Measurements from ENCODE around the gene TTLL5. TPM values are rescaled to one million over a fixed set of nuclear protein-coding genes. Genes with fewer than 3 reads are reported as not detected.

TTLL5 gene
- total RNA-seq, 1 donor from 2014 or later = 43.1 TPM

DNA sequence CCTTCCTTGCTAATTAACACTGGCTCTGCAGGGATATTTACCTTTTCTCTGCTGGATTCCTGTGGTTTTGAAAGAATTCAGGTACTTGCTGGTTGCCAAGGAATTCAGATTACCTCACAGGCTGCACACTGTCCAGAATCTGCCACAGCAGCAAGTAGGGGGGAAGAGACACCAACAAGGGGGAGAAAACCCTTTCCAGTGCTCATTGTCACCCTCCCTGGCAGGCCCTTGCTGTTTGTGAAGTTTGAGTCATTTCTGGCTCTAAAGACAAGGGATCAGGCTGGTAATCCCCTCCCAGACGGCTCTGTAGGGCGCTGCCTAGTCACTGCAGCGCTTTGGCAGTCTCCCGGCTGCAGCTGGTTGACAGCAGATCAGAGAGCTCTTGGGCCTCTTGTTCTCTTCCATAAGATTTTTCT, 50.8 kb downstream of the TTLL5 start:
- H3K36me3 Mint-ChIP-seq (ENCODE audit: unreplicated experiment) = no peaks in the 10 kb centered on the region
- H3K4me3 Mint-ChIP-seq (ENCODE audit: unreplicated experiment) = no peak overlapping the region
- no peaks in the 10 kb centered on the region for H3K27me3 Mint-ChIP-seq (ENCODE audit: unreplicated experiment)
- no peaks in the 10 kb centered on the region for H3K4me1 Mint-ChIP-seq (ENCODE audit: low read depth, unreplicated experiment)
- TF ChIP-seq, protein P1, sequence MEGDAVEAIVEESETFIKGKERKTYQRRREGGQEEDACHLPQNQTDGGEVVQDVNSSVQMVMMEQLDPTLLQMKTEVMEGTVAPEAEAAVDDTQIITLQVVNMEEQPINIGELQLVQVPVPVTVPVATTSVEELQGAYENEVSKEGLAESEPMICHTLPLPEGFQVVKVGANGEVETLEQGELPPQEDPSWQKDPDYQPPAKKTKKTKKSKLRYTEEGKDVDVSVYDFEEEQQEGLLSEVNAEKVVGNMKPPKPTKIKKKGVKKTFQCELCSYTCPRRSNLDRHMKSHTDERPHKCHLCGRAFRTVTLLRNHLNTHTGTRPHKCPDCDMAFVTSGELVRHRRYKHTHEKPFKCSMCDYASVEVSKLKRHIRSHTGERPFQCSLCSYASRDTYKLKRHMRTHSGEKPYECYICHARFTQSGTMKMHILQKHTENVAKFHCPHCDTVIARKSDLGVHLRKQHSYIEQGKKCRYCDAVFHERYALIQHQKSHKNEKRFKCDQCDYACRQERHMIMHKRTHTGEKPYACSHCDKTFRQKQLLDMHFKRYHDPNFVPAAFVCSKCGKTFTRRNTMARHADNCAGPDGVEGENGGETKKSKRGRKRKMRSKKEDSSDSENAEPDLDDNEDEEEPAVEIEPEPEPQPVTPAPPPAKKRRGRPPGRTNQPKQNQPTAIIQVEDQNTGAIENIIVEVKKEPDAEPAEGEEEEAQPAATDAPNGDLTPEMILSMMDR (IDR thresholded peaks at IDR 0.05; ENCODE audit: partially characterized antibody, unreplicated experiment) = no peak
- H3K9me3 Mint-ChIP-seq (ENCODE audit: unreplicated experiment) = no peaks in the 10 kb centered on the region
- no peak for DNase-seq
- H3K27ac Mint-ChIP-seq (ENCODE audit: unreplicated experiment) = no peak overlapping the region

- Mint-ChIP-seq H3K36me3 (ENCODE audit: unreplicated experiment) (no peaks in the 10 kb centered on the region), H3K4me3 (ENCODE audit: unreplicated experiment) (no peak overlapping the region), H3K27ac (ENCODE audit: unreplicated experiment) (no peak overlapping the region), H3K27me3 (ENCODE audit: unreplicated experiment) (no peaks in the 10 kb centered on the region), H3K4me1 (ENCODE audit: low read depth, unreplicated experiment) (no peaks in the 10 kb centered on the region), H3K9me3 (ENCODE audit: unreplicated experiment) (no peaks in the 10 kb centered on the region)
- DNase-seq = no peak
- TF ChIP-seq, protein P1 (IDR thresholded peaks at IDR 0.05; ENCODE audit: partially characterized antibody, unreplicated experiment) = no peak
Measured at GRCh38 chr14:75714991-75715390, 53.9 kb downstream of the TTLL5 start.

DNA sequence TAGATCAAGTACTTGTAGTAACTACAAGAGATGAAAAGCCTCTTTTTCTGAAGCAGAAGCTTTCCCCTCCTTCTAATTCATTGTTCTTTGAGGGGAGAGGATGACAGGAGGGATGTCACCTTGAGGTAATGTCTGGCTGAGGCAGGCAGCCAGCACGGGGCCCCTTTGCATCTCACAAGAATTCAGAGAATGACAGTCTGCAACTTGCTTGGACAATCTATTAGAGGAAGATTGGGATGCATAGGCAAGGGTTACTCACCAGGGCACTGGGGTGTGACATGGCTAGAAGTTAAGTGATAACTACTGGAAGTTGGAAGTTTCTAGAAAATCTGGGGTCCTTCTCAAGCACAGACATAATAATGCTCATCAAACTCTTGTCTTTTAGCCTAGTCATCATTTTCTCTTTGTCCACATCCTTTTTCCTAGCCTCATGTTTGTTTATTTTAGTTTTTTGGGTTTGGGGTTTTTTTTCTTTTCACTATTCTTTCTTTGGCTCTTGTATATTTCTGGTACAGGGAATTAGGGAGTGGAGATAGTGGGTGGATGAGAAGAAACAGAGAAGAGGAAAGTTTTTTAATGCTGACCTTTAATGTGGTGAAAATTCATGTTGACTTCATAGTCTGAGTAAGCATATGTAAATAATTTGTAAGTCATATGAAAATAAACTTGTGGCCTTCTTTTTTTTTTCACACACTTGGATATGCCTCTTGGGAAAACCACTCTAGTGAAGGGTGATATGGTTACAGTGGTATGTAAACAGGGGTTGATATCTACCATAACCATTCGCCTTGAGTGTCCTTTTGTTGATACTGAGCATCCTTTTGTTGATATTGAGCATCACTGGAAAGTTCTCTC, 55.1 kb downstream of the TTLL5 start:
- no peak for DNase-seq
- Mint-ChIP-seq H3K4me1 (ENCODE audit: low read depth, unreplicated experiment) (no peaks in the 10 kb centered on the region), H3K4me3 (ENCODE audit: unreplicated experiment) (no peak overlapping the region), H3K27me3 (ENCODE audit: unreplicated experiment) (no peaks in the 10 kb centered on the region), H3K36me3 (ENCODE audit: unreplicated experiment) (no peaks in the 10 kb centered on the region), H3K9me3 (ENCODE audit: unreplicated experiment) (no peaks in the 10 kb centered on the region), H3K27ac (ENCODE audit: unreplicated experiment) (no peak overlapping the region)
- TF ChIP-seq, protein P1 (IDR thresholded peaks at IDR 0.05; ENCODE audit: partially characterized antibody, unreplicated experiment) = no peak

- no peak overlapping the region for H3K4me3 Mint-ChIP-seq (ENCODE audit: unreplicated experiment)
- H3K9me3 Mint-ChIP-seq (ENCODE audit: unreplicated experiment) = peaks cover 2% of the 10 kb centered on the region
- no peak overlapping the region for H3K27ac Mint-ChIP-seq (ENCODE audit: unreplicated experiment)
- no peak for DNase-seq
- TF ChIP-seq, protein P1 (IDR thresholded peaks at IDR 0.05; ENCODE audit: partially characterized antibody, unreplicated experiment) = no peak
- H3K27me3 Mint-ChIP-seq (ENCODE audit: unreplicated experiment) = no peaks in the 10 kb centered on the region
- H3K4me1 Mint-ChIP-seq (ENCODE audit: low read depth, unreplicated experiment) = no peaks in the 10 kb centered on the region
- no peaks in the 10 kb centered on the region for H3K36me3 Mint-ChIP-seq (ENCODE audit: unreplicated experiment)
Measured at GRCh38 chr14:75717729-75718128, 56.7 kb downstream of the TTLL5 start.

DNA sequence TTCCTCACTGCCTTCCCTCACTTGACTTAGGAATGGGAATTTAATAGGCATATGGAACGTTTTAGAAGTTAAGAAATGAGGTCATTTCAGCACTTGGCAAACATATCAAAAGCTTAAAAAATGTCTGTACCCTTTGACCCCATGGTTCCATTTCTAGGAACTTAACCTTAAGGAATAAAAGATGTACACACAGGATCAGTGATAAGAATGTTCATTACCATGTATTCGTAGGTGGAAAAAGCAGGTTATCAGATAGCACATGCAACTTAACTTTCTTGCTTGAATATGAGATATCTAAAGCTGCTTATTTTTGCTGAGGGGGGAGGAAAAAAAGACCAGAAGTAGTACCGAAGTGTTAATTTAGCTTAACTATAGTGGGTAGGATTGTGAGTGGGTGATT, 57.2 kb downstream of the TTLL5 start:
- Mint-ChIP-seq H3K27ac (ENCODE audit: unreplicated experiment) (no peak overlapping the region), H3K4me1 (ENCODE audit: low read depth, unreplicated experiment) (no peaks in the 10 kb centered on the region), H3K9me3 (ENCODE audit: unreplicated experiment) (peaks cover 2% of the 10 kb centered on the region), H3K27me3 (ENCODE audit: unreplicated experiment) (no peaks in the 10 kb centered on the region), H3K36me3 (ENCODE audit: unreplicated experiment) (no peaks in the 10 kb centered on the region), H3K4me3 (ENCODE audit: unreplicated experiment) (no peak overlapping the region)
- DNase-seq = no peak
- TF ChIP-seq, protein P1 (IDR thresholded peaks at IDR 0.05; ENCODE audit: partially characterized antibody, unreplicated experiment) = no peak
